Upper lobe of left lung (tissue), 4 donors: Measurements from ENCODE around the gene RPL37A.

Experiments
- CTCF ChIP-seq, 6 experiments: fragments of 450-650 bp in 4 of 6; fragments of 200-600 bp in 2 of 6; sonication (generic) in 2 of 6; IDR thresholded peaks; one replicate each; pipeline ENCODE4 v1.5.1; 2016 to 2019; ENCODE audit warnings: antibody characterized with exemption in 6 of 6
- EP300 ChIP-seq, 4 donors: sonication (generic); formaldehyde crosslinking; IDR thresholded peaks; one replicate each; pipeline ENCODE4 v1.5.1; 2017; ENCODE audit warnings: antibody characterized with exemption in 4 of 4, control low read depth in 2 of 4
- POLR2A ChIP-seq, 4 donors: fragments of 450-650 bp; IDR thresholded peaks; one replicate each; pipeline ENCODE4 v1.5.1; 2016 to 2017; ENCODE audit warnings: antibody characterized with exemption in 4 of 4, mild to moderate bottlenecking in 2 of 4
- POLR2AphosphoS5 ChIP-seq, 2 donors: sonication (generic); formaldehyde crosslinking; IDR thresholded peaks; one replicate each; pipeline ENCODE4 v1.5.1; 2017; ENCODE audit warnings: antibody characterized with exemption in 2 of 2

GRCh38 chr2:216519154-216519762 lies 20.6 kb downstream of the RPL37A start:
- TF ChIP-seq CTCF (IDR thresholded peaks at IDR 0.05) (peak; percentile 52 to 83 (median 76)), POLR2A (IDR thresholded peaks at IDR 0.05) (no peak), EP300 (IDR thresholded peaks at IDR 0.05) (no peak), POLR2AphosphoS5 (IDR thresholded peaks at IDR 0.05) (no peak)
